T-helper 2 cell treated with Interferon-gamma antibody and Interleukin-4, amounts not matched to agents 100 ng/mL and 5 ng/mL, for 36 hours (primary cell): ENCODE measurements around the gene HSPA1L. TPM values are rescaled to one million over a fixed set of nuclear protein-coding genes. Genes with fewer than 3 reads are reported as not detected.
"Not testable (repeated sequence)": the region's sequence is repeated elsewhere in the genome, so short reads cannot be mapped to it uniquely, and the experiment has no call there.

Source experiments
- intact Hi-C: fragments of 100-400 bp; cut with micrococcal nuclease; formaldehyde crosslinking; loops from one replicate; pipeline ENCODE4 v1.15.1; 2023
- total RNA-seq: library from RNA; stranded (reverse); gene quantifications from 2 replicates; pipeline ENCODE4 v1.2.3, GENCODE V29; 2022

The HSPA1L gene
- 2.6 and 2.8 TPM in 2 replicates for total RNA-seq

DNA sequence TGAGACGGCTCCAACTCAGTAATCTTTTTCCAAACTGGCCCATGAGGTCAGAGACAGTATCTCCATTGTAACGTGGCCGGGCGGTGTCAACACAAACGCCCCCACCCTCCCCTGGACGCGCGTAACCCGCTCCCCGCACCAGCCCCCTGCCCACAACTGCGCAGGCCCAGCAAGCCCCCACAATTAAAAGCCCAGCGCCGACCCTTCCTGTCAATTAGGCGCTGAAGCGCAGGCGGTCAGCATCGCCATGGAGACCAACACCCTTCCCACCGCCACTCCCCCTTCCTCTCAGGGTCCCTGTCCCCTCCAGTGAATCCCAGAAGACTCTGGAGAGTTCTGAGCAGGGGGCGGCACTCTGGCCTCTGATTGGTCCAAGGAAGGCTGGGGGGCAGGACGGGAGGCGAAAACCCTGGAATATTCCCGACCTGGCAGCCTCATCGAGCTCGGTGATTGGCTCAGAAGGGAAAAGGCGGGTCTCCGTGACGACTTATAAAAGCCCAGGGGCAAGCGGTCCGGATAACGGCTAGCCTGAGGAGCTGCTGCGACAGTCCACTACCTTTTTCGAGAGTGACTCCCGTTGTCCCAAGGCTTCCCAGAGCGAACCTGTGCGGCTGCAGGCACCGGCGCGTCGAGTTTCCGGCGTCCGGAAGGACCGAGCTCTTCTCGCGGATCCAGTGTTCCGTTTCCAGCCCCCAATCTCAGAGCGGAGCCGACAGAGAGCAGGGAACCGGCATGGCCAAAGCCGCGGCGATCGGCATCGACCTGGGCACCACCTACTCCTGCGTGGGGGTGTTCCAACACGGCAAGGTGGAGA is at the start of gene HSPA1L, which contains the start of gene HSPA1A:
HSPA1L (minus strand) TSS at position 259 of the 814 bp plus-strand sequence. CDS start 3,311 bp downstream, outside the sequence.
HSPA1A (plus strand) TSS at position 519 of the 814 bp plus-strand sequence; CDS start at position 733, 214 bp downstream.
- intact Hi-C loops, result loop anchor here (2.0 kb wide), 1 partner anchor 76 kb away; no protein-coding TSS in a partner anchor

- intact Hi-C loops, result loop anchor here (10.0 kb wide), 1 partner anchor 110 kb away; the partner anchor contains the start of gene DXO
Measured at GRCh38 chr6:31864818-31865204, 49.7 kb upstream of the HSPA1L start.

DNA sequence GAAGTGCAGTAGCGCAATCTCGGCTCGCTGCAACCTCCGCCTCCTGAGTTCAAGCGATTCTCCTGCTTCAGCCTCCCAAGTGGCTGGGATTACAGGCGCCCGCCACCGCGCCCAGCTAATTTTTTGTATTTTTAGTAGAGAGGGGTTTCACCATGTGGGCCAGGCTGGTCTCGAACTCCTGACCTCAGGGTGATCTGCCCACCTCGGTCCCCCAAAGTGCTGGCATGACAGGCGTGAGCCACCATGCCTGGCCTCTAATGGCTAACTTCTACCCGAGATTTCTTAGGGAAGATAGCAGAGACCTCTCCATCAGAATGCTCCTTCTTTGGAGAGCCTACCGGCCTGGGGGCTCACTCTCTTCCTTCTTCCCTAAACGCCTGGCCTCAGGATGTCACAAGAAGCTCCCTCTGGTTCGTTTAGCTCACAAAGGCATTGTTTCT is 49.1 kb upstream of the HSPA1L start:
- intact Hi-C loops, result loop anchor here (10.0 kb wide), 1 partner anchor 111 kb away; the partner anchor contains the start of gene DXO

GRCh38 chr6:31862344-31863235 is 47.5 kb upstream of the HSPA1L start, which contains the start of gene NEU1:
Gene NEU1, minus strand, starts transcription at chr6:31862821. Its CDS starts 45 bp downstream, at chr6:31862776.
- intact Hi-C loops, result loop anchor here (1.0 to 10.0 kb wide), 8 partner anchors 28 to 316 kb away; partner anchors contain the start of genes ABHD16A, ATF6B, ATP6V1G2 and DXO

DNA sequence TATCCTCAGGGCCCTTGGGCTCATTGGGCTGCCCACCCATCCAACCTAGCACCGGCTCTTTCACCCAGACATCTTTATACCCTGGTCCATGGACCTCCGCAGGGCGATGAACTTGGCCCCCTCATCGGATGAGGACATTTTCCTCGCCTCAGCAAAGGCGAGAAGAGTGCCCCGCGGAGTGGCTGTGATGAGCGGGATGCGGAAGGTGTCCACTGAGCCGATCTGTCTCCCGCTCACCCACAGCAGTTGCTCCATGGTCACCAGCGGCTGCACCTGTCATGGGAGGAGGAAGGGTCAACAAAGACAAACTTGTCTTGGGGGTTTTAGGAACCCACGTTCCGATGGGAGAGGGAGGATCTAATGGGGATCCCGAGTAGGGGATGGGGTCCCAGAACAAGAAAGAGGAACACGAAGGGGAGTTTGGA is 46.8 kb upstream of the HSPA1L start:
- intact Hi-C loops, result loop anchor here (1.0 to 10.0 kb wide), 5 partner anchors 27 to 267 kb away; partner anchors contain the start of genes ATF6B, DXO and PRRC2A

GRCh38 chr6:31861150-31861549 is 46.1 kb upstream of the HSPA1L start:
- intact Hi-C loops, result loop anchor here (10.0 kb wide), 1 partner anchor 114 kb away; the partner anchor contains the start of gene DXO

DNA sequence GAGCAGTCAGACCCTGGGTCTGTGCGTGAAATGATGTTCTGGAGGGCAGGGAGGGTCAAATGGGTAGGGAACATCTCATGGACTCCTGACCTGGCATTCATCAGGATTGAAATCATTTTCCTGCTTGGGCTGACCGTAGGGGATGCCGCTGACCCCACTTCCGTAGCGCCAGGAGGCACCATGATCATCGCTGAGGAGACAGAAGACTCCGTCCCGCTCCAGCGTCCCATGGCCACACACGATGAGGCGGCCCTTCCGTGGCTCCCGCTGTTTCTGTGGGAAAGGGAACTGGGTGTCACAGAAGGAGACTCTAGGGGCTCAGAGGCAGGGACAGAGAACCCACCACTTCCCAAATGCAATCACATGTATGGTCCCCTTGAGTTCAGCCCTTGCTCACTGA is 45.3 kb upstream of the HSPA1L start:
- intact Hi-C loops, result loop anchor here (10.0 kb wide), 1 partner anchor 114 kb away; the partner anchor contains the start of gene DXO

DNA sequence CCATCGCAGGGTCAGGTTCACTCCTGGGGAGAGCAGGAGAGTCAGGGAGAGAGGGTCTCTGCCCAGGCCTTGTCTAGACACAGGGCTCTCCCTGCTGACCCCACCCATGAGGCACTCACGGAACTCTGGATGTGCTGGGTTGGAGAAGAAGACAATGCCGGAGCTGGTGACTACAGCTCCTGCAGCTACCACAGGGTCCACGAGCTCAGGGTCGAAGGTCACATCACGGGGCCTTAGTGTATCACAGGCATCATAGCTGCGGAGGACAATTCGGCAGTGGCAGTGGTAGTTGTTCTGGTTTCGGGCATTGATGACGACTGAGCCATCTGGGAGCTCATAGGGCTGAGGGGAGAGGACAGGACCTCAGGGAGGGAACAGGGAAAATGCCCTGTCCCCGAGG is 44.8 kb upstream of the HSPA1L start:
- intact Hi-C loops, result loop anchor here (10.0 kb wide), 1 partner anchor 115 kb away; the partner anchor contains the start of gene DXO

DNA sequence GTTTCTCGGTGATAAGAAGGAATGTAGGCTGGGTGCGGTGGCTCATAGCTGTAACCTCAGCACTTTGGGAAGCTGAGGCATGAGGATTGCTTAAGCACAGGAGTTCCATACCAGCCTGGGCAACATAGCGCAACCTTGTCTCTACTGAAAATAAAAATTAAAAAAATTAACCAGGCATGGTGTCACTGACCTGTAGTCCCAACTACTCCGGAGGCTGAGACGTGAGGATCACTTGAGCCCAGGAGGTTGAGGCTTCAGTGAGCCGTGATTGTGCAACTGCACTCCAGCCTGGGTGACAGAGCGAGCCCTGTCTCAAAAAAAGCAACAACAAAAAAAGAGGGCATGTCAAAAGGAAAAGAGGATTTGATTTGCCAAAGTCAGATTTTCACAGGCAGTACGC is 43.6 kb upstream of the HSPA1L start:
- intact Hi-C loops, result no loop called here

- intact Hi-C loops, result not testable (repeated sequence)
Measured at GRCh38 chr6:31857774-31858173, 42.7 kb upstream of the HSPA1L start.

- intact Hi-C loops, result not testable (repeated sequence)
Measured at GRCh38 chr6:31851980-31852718, 37.1 kb upstream of the HSPA1L start.

DNA sequence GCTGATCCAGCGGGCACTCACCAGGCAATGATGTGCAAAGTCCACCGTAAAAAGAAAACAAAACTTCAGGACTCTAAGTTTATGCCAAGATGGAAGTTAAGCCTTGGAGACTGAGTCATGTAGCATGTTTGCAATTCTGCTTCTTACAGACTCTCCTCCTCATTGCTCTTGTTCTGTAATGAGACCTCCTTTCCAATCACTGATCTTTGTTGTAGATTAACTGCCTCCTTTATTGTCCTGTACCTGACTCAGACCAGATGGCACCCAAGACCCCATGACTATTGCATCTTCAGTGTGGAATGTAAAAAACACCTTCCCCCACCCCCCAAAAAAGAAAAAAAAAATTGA is 36.4 kb upstream of the HSPA1L start:
- intact Hi-C loops, result no loop called here

GRCh38 chr6:31850765-31851484 is 35.8 kb upstream of the HSPA1L start:
- intact Hi-C loops, result no loop called here

DNA sequence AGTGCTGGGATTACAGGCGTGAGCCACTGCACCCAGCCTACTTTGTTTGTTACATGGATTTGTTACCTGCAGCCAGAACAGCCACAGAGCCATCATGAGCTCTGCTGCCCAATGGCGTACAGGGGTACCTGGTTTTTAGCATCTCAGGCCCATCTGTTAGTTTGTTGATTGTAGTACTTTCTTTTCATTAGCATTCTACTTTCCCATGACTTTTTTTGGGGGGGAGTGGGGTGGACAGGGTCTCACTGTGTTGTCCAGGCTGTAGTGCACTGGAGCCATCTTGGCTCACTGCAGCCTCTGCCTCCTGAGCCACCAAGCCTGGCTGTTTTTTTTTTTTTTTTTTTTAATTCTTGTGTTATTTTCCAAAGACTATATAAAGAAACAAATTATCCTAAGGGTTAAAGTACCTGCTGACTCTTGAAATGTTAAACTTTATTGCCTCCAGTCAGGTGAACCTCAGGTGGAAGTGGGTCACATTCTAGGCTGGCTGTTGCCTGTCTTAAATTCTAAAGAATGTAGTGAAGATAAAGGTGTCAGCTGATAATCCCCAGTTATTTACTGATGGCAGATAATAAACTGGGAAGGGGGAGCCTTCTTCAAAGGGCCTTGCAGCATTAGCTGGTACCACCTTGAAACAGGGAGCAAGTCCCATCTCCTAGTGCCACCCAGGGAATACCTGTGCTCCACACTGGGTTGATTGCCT is 32.3 kb upstream of the HSPA1L start:
- intact Hi-C loops, result no loop called here

DNA sequence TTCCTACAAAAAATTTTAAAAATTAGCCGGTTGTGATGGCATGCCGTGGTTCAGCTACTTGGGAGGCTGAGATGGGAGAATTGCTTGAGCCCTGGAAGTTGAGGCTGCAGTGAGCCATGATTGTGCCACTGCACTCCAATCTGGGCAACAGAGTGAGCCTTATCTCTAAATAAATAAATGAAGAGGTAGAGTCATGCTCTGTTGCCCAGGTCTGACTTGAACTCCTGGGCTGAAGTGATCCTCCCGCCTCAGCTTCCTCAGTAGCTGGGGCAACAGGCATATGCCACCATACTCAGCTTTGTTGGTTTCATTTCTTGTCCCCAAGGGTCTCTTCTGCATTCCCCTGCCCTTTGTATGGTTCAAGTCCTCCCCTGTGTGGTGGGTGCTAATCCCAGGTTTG is 29.4 kb upstream of the HSPA1L start:
- intact Hi-C loops, result no loop called here

GRCh38 chr6:31842053-31842452 is 27.0 kb upstream of the HSPA1L start:
- intact Hi-C loops, result no loop called here

DNA sequence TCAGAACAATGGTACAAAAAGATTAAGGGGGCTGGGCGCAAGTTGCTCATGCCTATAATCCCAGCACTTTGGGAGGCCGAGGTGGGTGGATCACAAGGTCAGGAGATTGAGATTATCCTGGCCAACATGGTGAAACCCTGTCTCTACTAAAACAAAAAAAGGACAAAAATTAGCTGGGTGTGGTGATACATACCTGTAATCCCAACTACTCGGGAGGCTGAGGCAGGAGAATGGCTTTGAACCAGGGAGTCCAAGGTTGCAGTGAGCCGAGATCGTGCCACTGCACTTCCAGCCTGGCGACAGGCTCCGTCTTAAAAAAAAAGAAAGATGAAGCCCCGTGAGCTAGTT is 24.7 kb upstream of the HSPA1L start:
- intact Hi-C loops, result loop anchor here (10.0 kb wide), 1 partner anchor 345 kb away; the partner anchor contains the start of gene MICB

DNA sequence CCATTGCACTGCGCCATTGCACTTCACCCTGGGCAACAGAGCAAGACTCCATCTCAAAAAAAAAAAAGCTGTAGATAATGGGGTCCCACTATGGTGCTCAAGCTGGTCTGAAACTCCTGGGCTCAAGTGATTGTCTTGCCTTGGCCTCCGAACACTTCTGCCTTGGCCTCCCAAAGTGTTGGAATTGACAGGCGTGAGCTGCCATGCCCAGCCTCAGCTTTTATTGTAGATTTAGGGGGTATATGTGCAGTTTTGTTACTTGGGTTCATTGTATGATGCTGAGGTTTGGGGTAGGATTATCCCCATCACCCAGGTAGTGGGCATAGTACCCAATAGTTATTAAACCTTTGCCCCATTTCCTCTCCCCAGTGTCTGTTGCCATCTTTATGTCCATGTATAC is 23.9 kb upstream of the HSPA1L start:
- intact Hi-C loops, result loop anchor here (10.0 kb wide), 1 partner anchor 344 kb away; the partner anchor contains the start of gene MICB

- intact Hi-C loops, result loop anchor here (10.0 kb wide), 1 partner anchor 343 kb away; the partner anchor contains the start of gene MICB
Measured at GRCh38 chr6:31838114-31838553, 23.1 kb upstream of the HSPA1L start.
